BE2C (cell line): ENCODE data around the gene MAP3K10. TPM values are rescaled to one million over a fixed set of nuclear protein-coding genes. Genes with fewer than 3 reads are reported as not detected.
A peak's percentile ranks its signal among the peaks of the same experiment; 100 is the strongest.
"Not testable (repeated sequence)": the region's sequence is repeated elsewhere in the genome, so short reads cannot be mapped to it uniquely, and the experiment has no call there.

Experiments used
- DNase-seq: peaks from one replicate; pipeline ENCODE4 v3.0.0-alpha.2; 2020
- H3K27me3 ChIP-seq: fragments of 250-450 bp; sonication (Bioruptor Pico); 2 replicates; pipeline ENCODE4 v1.5.1; 2020; ENCODE audit warnings: mild to moderate bottlenecking
- H3K36me3 ChIP-seq: fragments of 250-450 bp; sonication (Bioruptor Pico); 2 replicates; pipeline ENCODE4 v1.5.1; 2020; ENCODE audit warnings: mild to moderate bottlenecking
- H3K4me1 ChIP-seq: fragments of 250-450 bp; sonication (Bioruptor Pico); 2 replicates; pipeline ENCODE4 v1.5.1; 2020
- H3K4me3 ChIP-seq: 2 replicates; pipeline ENCODE4 v1.5.1; 2011; ENCODE audit warnings: low read depth, low read length
- H3K9me3 ChIP-seq: fragments of 250-450 bp; sonication (Bioruptor Pico); 2 replicates; pipeline ENCODE4 v1.5.1; 2020
- polyA plus RNA-seq: library from polyadenylated mRNA; unstranded; fragments of >200 nt; gene quantifications from one replicate; pipeline ENCODE4 v1.2.1, GENCODE V29; 2012; ENCODE audit warnings: low read depth, missing spikeins; ENCODE audit not compliant: insufficient read length, insufficient read depth
- TF ChIP-seq, protein P1 (sequence below): IDR thresholded peaks from 2 replicates; pipeline ENCODE4 v1.5.1; 2012; ENCODE audit warnings: mild to moderate bottlenecking, low read depth, low read length

Gene MAP3K10
- polyA plus RNA-seq = 24.1 TPM

DNA sequence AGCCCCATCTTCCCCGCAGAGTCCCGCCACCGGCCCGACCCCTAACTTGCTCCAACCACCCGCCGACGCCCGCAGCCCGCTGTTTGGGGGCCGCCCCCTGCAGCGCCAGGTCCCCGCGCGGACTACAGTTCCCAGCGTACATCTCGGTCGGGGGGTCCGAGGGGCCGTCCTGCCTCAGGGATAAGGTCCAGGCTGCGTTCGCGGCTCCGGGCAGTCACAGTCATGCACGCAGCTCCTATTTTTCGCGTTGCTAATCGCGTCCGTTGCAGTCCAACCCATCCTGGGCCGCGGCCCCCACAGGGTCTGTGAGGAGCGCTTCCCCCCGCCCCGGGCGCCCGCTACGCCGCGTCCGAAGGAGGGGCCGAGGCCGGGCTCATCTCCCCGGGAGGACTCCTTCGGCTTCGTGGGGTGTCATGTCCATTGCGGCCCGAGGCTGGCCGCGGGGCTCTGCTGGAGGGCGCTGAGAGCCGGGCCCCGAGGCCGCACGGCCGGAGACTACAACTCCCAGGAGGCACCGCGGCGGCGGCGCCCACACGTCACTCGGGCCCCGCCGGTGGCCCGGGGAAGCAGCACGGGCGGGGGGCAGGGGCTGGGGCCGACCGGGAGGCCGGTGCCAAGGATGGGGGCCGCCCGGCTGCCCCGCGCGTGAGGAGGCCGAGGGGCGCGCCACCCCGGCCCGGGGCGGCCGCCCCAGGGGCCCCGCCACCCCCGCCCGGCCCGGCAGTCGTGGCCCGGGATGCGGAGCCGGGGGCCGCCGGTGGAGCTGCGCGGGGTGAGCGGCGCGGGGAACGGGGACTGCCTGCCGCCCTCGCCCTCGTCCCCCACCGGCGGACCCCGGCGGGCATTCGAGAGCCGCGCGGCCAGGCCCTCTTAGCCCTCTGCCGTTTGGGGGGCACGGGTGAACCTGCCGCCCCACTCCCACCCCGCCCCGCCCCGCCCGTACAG, at the start of gene MAP3K10:
MAP3K10 (plus strand) TSS at position 536 of the 945 bp plus-strand sequence. CDS start 606 bp downstream, outside the sequence.
- DNase-seq = peak; percentile 81
- Histone ChIP-seq H3K9me3 (no peaks in the 10 kb centered on the region), H3K36me3 (no peaks in the 10 kb centered on the region), H3K4me3 (peak within 1 kb of the TSS; percentile 87), H3K4me1 (no peaks in the 10 kb centered on the region), H3K27me3 (no peaks in the 10 kb centered on the region)
- TF ChIP-seq, protein P1, sequence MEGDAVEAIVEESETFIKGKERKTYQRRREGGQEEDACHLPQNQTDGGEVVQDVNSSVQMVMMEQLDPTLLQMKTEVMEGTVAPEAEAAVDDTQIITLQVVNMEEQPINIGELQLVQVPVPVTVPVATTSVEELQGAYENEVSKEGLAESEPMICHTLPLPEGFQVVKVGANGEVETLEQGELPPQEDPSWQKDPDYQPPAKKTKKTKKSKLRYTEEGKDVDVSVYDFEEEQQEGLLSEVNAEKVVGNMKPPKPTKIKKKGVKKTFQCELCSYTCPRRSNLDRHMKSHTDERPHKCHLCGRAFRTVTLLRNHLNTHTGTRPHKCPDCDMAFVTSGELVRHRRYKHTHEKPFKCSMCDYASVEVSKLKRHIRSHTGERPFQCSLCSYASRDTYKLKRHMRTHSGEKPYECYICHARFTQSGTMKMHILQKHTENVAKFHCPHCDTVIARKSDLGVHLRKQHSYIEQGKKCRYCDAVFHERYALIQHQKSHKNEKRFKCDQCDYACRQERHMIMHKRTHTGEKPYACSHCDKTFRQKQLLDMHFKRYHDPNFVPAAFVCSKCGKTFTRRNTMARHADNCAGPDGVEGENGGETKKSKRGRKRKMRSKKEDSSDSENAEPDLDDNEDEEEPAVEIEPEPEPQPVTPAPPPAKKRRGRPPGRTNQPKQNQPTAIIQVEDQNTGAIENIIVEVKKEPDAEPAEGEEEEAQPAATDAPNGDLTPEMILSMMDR = no peak

DNA sequence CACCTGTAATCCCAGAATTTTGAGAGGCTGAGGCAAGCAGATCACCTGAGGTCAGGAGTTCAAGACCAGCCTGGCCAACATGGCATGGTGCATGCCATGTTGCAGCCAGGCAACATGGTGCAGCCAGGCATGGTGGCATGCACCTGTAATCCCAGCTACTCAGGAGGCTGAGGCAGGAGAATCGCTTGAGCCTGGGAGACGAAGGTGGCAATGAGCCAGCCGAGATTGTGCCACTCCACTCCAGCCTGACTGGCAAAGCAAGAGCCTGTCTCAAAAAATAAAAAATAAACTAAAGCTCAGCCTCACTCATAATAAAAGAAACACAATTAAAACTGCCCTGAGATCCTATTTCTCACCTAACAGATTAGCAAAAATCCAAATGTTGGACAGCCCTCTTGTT, 49.7 kb upstream of the MAP3K10 start:
- no peaks in the 10 kb centered on the region for H3K9me3 ChIP-seq
- DNase-seq = no peak
- no peaks in the 10 kb centered on the region for H3K36me3 ChIP-seq
- H3K4me1 ChIP-seq = no peaks in the 10 kb centered on the region
- peaks cover 5% of the 10 kb centered on the region for H3K27me3 ChIP-seq
- TF ChIP-seq, protein P1 = no peak
- no peak overlapping the region for H3K4me3 ChIP-seq

GRCh38 chr19:40143612-40144011, 47.6 kb upstream of the MAP3K10 start:
- Histone ChIP-seq H3K27me3 (no peaks in the 10 kb centered on the region), H3K4me1 (no peaks in the 10 kb centered on the region), H3K36me3 (no peaks in the 10 kb centered on the region), H3K9me3 (no peaks in the 10 kb centered on the region), H3K4me3 (no peak overlapping the region)
- no peak for DNase-seq
- TF ChIP-seq, protein P1 = no peak

DNA sequence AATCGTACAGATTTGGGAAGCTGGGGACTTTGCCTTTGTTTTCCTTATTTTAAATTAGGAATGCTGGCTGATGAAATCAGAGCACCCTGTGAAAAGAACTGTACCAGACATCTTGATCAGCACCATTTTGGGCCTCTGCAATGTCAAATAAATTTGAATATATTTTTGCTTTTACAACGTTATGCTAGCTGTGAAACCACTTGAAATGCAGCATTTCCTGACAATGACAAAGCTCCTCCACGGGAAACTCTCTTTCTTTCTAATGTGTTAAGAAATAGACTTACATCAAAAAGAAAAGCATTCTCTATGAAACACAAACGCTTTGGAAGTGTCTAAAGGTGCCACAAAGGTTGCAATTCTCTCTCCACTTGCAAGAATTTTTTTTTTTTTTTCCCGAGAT, 47.1 kb upstream of the MAP3K10 start:
- Histone ChIP-seq H3K27me3 (no peaks in the 10 kb centered on the region), H3K36me3 (no peaks in the 10 kb centered on the region), H3K4me3 (no peak overlapping the region), H3K4me1 (no peaks in the 10 kb centered on the region), H3K9me3 (no peaks in the 10 kb centered on the region)
- TF ChIP-seq, protein P1 = no peak
- DNase-seq = no peak

DNA sequence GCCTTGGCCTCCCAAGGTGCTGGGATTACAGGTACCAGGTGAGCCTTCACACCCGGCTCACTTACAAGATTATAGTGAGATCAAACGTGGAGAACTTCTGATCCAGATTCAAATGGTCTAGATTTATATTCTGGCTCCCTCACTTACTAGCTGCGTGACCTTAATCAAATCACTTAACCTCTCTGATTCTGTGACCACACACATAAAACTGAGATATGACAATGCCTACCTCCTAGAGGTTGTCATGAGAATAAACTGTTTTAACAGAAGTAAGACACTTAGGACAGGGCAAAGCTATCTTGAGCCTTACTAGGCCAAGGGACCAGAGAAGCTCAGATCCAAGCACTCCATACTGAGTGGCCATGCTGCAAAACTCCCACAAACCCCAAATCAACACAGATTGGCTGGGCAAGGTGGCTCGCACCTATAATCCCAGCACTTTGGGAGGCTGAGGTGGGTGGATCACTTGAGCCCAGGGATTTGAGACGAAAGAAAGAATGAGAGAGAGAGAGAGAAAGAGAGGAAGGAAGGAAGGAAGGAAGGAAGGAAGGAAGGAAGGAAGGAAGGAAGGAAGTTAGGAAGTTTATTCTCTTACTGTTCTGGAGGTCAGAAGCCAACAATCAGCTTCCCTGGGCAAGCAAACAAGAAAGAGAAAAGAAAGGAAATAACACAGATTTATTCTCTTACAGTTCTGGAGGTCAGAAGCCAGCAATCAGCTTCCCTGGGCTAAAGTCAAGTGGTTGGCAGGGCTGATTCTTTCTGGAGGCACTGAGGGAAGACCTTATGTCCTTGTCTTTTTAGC, 46.1 kb upstream of the MAP3K10 start:
- DNase-seq = no peak
- Histone ChIP-seq H3K27me3 (no peaks in the 10 kb centered on the region), H3K36me3 (no peaks in the 10 kb centered on the region), H3K4me3 (no peak overlapping the region), H3K9me3 (no peaks in the 10 kb centered on the region), H3K4me1 (no peaks in the 10 kb centered on the region)
- TF ChIP-seq, protein P1 = no peak

GRCh38 chr19:40145749-40146029, 45.5 kb upstream of the MAP3K10 start:
- H3K4me1 ChIP-seq = not testable (repeated sequence)

More at GRCh38 chr19:40145749-40146029, 45.5 kb upstream of the MAP3K10 start:
- DNase-seq, H3K4me3 ChIP-seq, H3K27me3 ChIP-seq, H3K36me3 ChIP-seq, H3K9me3 ChIP-seq: not testable (repeated sequence)
